HG02759 (cell line): ENCODE data around the gene ST6GALNAC3.
A peak's percentile ranks its signal among the peaks of the same experiment; 100 is the strongest.
"Not testable (repeated sequence)": the region's sequence is repeated elsewhere in the genome, so short reads cannot be mapped to it uniquely, and the experiment has no call there.

Experiments
- ATAC-seq: cut with Tn5 transposase; IDR thresholded peaks from one replicate; pipeline ENCODE4 v1.9.1; 2021; ENCODE audit warnings: mild to moderate bottlenecking, moderate library complexity; ENCODE audit not compliant: unreplicated experiment

The ST6GALNAC3 gene

GRCh38 chr1:76317299-76317900 lies 242.9 kb downstream of the ST6GALNAC3 start:
- ATAC-seq = no peak

DNA sequence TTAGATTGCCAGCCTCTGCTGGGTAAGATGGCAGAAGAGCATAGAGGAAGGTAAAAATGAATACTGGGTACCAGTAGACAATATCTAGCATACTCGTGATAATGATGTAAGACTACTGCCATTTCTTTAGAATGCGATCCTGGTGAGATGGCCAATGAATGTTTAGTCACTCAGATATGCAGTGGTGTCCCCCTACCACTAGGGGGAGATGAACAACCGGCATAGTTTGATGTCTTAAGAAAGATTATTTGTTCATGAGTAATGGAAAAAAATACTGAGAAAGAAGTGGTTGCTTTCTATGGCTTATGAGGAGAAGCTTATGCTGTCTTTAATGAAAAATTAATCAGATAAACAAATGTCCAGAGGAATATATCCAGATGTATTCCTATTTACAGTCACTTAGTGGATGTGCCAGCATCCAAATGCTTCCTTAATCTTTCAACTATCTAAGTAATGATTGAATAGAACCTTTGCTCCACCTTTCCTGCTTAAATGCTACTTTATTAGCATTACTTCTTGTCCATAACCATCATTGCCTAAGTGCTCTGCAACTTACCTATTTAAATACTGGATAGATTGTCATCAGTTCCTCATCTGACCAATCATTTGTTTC lies 256.6 kb downstream of the ST6GALNAC3 start:
- ATAC-seq = peak; percentile 92

DNA sequence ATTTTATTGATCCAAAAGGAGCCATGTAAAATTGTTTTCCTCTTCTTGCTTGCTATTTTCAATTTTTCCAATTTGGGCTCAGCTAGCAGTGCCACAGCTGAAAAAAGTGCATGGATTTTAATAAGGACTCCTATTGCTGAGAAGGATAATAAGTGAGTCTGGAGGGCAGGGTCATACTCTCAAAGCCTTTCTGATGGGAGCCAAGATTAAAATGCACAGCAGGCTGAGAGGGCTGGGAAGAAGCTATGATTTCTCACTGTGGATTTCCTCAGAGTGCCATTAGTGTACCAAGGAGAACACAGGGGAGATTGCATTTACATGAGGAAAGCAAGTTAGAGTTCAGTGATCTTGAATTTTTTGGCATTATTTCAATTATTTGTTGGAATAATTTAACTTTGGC lies 261.3 kb downstream of the ST6GALNAC3 start:
- ATAC-seq = no peak

GRCh38 chr1:76336931-76337371 lies 262.4 kb downstream of the ST6GALNAC3 start:
- no peak for ATAC-seq

GRCh38 chr1:76337542-76338219 lies 263.1 kb downstream of the ST6GALNAC3 start:
- no peak for ATAC-seq

DNA sequence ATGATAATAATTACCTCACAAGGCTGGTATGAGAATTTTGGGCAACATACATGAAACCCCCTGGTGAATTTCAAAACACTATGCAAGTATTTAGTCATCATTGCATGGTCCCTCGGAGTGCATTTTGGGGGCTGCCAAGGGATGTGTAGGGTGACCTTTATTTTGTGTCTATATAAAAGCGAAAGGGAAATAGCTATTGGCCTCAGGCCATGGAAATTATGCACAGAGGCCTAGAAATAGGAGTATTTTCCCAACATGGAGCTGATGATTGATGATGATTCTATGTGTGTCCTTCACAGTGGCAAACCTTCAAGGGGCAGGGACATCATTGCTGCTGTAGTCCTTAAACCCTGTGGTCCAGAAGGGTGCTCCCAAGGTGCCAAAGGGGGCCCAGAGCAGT lies 265.5 kb downstream of the ST6GALNAC3 start:
- ATAC-seq = no peak

- not testable (repeated sequence) for ATAC-seq
These were observed 267.3 kb downstream of the ST6GALNAC3 start for GRCh38 chr1:76341816-76342215.

GRCh38 chr1:76343356-76343755 lies 268.8 kb downstream of the ST6GALNAC3 start:
- no peak for ATAC-seq

DNA sequence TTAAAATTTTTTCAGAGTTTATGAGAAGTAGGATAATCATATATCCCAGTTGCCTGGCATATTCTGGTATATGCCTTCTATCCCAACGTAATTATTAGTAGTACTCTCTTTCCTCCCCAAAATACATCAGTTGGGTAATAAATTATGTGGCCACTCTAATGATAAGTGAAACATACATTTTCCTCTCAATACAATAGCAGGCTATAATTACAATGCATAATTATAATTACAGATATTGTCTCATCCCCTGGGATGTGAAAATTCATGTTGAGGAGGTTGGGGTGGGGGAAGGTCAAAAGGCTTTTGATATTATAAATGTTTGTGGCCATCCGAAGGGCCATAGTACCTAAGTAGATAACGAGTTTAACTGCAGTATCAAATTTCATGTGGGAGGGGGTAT lies 277.1 kb downstream of the ST6GALNAC3 start:
- no peak for ATAC-seq

GRCh38 chr1:76352741-76353435 lies 278.3 kb downstream of the ST6GALNAC3 start:
- no peak for ATAC-seq

DNA sequence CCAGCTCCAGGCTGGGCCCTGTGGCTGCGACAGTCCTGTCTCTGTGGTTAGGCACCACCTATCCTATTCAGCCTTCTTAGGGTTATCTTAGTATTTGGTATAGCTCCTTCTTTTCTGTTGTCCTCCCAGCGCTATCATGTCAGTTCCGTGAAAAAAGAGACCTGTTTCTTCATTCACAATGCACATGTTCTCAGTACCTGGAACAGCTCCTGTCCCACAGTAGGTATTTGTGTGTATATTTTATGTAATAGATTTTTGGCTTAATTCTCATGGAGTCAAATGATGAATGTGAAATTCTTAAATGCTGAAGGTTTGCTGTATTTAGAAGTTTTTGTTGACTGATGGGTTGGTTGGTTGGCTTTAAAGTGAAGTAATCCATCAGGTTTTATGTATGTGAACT lies 279.7 kb downstream of the ST6GALNAC3 start:
- no peak for ATAC-seq

- no peak for ATAC-seq
These were observed 292.2 kb downstream of the ST6GALNAC3 start for GRCh38 chr1:76366726-76367125.

- ATAC-seq = no peak
These were observed 297.4 kb downstream of the ST6GALNAC3 start for GRCh38 chr1:76371941-76372340.

GRCh38 chr1:76374086-76374485 lies 299.5 kb downstream of the ST6GALNAC3 start:
- ATAC-seq = no peak

- ATAC-seq = no peak
These were observed 302.7 kb downstream of the ST6GALNAC3 start for GRCh38 chr1:76377247-76377646.

- no peak for ATAC-seq
These were observed 305.0 kb downstream of the ST6GALNAC3 start for GRCh38 chr1:76379506-76379905.

DNA sequence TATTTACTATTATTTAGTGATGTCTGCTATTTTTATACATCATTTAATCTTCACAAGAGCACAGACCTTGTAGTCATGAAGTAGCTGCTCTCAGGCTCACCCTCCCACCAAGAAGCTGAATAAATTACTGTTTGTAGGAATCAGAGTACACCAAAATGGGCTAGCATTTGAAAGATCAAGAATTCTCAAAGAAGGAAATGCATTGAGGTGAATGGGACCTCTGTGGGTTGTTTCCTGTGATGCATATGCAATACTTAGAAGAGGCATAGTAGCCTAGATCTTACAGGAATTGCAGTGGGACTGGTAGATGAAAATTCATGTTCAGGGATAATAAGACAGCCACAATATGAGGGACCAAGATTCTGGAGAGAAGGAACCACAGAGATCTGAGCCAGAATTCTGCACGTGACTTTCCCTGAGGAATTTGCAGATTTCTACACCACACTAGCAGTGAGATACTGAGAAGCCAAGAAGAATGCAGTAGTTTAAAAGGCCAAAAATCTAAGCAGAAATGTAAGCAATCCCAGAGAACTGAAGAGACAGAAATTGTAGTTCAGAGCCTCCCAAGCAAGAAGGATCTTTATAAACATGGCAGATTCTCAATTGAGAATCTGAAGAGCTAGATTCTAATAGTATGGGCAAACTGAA lies 307.0 kb downstream of the ST6GALNAC3 start:
- ATAC-seq = no peak

DNA sequence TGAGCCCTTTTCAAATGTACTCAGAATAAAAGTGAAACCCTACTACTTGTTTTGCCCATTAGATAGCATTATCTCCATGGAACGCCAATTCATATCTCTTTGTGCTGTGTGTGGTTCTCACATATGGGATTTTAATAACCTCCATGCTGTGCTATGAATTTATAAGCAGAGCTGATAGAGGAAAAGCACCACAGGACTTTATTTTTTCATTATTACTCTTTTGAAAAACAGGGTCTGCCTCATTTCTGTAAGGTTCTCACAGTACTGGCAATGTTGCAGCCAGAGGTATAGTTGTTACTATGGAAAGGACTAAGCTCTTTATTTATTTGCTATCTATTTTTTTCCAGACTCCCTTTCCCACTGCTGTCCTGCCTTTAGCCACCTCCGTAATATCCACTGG lies 313.7 kb downstream of the ST6GALNAC3 start:
- no peak for ATAC-seq

GRCh38 chr1:76390456-76390855 lies 315.9 kb downstream of the ST6GALNAC3 start:
- no peak for ATAC-seq

DNA sequence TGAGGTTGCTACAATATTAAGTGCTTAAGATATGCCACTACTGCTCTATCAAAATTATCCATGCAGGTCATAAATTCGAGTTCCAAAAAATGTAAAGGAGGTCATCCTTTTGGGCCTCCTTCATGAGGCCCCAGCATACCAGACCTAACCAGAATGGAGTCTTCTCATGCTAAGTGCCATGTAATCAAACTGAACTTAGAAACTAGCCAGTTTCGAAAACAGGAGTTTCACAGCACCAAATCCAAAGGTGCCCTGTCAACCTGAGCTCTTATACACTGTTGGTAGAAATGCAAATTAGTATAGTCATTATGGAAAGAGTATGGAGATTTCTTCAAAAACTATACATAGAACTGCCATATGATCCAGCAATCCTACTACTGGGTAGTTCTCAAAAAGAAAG lies 320.5 kb downstream of the ST6GALNAC3 start:
- no peak for ATAC-seq

DNA sequence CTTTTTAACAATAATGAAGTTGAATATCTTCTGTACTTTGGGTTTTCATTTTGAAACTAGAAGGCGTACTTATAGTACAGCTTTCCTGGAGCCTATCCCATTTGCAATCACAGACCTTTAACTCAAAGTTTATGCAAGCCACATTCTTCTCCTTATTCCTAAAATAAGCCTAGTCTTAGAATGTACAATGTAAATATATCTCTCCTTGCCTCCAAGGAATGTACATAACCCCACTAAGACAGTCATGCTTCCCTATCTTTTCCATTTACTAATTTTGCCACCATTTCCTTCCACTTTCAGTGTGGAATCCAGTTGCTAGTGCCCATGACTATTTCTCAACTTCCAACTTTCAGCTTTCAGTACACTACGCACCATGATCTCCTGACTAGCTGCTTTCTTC lies 327.6 kb downstream of the ST6GALNAC3 start:
- ATAC-seq = no peak
